Measurements from ENCODE around the gene USB1.

Gene USB1

DNA sequence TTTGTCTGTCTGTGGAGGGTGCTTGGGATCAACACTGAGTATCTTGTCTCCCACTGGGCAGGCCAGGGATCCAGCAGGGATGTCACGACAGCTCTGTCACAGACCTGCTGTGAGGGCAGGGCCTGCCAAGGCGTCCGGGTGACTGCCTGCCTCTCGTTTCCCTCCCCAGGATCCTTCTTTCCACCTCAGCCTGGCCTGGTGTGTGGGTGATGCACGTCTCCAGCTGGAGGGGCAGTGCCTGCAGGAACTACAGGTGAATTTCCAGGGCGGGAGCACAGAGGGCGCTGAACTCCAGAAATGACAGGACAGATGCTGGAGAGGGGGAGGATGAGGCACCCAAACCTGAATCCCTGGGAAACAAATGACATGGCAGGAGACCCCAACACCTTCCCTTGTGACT is 17.6 kb downstream of the USB1 start:
- no peak for DNase-seq (ENCODE audit: low read depth, low spot score)

DNA sequence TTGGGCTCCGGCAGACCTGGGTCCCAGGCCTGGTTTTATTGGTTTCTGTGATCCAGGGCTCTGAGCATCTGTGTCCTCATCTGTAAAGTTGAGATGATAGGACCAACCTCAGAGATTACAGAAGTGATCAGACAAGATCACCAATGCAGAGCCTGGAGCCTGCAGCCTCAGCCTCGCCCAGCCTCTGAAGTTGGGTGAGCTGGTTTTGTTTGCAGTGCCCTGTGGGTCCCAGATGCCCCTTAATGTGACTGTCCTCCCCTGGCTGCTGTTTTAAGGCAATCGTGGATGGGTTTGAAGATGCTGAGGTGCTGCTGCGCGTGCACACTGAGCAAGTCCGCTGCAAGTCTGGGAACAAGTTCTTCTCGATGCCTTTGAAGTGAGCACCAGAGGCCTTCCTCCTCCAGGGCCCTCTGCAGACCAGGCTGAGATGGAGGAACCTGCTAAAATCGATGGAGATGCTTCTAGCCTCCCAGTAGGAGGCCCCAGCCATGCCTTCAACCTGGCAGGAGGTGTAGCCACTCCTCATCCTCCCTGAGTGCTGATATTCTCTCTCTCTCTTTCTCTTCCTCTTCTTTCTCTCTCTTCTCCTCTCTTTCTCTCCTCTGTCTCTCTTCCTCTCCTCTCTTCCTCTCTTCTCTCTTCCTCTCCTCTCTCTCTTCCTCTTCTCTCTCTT is 18.8 kb downstream of the USB1 start:
- DNase-seq (ENCODE audit: low read depth, low spot score): no peak

DNA sequence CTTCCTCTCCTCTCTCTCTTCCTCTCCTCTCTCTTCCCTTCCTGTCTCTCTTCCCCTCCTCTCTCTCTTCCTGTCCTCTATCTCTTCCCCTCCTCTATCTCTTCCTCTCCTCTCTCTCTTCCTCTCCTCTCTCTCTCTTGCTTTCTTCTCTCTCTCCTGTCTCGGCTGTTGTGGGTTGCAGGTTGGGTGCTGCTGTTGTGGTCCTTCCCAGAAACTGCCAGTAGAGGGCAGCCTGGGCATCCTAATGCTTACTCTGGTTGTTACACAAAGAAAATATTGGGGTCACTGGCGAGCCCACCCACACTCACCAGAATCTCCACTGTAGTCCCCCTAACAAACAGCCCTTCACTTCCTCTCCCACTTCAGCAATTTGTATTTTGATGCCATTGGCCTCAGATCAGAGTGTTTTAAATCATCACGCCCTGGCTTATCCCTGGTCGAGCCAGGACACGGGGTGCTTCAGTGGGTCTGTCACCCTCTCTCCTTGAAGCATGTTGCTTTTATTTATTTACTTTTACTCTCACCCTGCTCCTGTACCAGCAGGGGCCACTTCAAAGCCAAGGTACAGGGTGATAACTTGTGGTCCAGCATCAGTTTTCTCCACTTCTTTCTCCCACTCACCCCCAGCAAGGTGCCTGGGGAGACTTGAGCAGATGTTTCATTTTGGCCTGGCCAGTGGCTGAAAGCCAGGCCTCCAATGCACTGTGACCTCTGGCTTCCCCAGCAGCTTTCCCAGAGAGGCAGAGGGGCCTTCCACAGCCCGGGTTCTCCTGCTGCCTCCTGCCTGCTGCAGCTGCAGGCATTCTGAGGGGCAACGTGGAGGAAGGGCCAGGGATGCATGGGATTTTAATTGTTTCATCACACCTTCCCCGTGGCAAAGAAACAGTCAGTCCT is 19.7 kb downstream of the USB1 start:
- DNase-seq (ENCODE audit: low read depth, low spot score): peak; percentile 41

DNA sequence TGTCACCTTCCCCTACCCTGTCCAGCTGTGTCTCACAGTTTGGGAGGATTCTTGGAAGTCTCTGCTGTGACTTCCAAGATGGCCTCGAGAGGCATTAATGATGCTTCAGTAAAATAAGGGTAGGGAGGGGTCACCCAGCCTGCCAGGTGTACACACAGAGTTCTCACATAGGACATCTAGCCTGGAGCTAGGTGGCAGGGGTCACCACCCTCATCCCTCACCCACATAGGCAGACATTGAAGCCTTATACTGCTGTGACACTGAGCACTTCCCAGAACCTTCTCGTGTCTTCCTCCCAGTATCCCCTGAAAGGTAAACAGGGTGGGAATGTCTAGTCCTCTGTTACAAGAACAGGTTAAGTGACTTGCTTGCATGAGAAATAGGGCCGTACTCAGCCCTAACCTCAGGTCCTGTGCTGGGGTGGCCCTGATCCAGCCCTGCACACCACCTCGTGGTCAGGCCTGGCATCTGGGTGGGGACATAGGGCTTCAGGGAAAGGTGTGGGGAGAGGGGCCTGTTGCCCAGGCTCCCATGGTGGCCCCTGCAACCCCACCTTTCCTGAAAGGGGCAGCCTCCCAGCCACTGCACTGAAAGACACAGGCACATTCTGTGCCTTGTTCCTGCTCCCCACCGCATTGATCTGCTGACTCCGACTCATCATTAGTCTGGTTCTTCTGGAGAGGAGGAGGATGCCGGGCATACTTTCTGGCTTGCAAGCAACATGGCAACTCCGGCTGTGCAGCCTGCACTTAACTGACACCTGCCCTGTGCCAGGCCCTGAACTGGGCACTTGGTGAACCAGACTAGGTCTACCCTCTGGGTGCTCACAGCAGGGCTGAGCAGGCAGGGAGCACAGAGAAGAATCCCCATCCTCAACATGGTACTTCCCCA is 20.7 kb downstream of the USB1 start:
- no peak for DNase-seq (ENCODE audit: low read depth, low spot score)

DNA sequence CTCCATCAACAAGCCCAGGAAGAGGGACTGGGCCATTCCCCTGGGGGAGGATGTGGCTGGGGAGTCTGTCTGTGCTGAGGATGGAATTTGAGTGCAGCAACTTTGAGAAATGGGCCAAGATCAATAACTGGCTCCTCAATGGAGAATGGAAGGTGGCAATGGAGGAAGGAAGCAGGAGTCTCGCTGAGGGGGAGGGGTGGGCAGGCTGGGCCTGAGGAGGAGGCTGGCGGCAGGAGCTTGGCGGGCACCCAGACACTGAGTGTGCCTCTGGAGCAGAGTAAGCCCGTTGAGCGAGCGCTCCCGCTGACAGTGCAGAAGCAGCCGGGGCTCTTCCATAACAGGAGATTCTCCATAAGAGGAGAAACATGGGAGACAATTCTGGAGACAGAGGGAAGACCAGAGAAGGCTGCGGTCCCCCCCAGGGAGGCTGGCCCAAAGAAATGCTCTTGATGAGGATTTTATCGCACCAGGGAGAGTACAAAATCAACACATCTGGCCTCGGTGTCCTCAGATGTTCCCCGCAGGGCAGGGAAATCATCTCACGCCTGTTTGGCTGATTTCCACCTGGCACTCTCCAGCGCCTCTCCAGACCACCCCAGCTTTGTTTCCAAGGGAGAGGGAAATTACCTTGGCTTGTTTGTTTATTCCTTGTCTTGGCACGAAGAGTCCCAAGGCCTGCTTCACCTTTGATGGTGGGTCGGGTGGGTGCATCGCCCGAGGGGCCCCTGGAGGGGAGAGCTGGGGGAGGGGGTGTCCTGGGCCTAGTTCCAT is 21.6 kb downstream of the USB1 start:
- DNase-seq (ENCODE audit: low read depth, low spot score): no peak

DNA sequence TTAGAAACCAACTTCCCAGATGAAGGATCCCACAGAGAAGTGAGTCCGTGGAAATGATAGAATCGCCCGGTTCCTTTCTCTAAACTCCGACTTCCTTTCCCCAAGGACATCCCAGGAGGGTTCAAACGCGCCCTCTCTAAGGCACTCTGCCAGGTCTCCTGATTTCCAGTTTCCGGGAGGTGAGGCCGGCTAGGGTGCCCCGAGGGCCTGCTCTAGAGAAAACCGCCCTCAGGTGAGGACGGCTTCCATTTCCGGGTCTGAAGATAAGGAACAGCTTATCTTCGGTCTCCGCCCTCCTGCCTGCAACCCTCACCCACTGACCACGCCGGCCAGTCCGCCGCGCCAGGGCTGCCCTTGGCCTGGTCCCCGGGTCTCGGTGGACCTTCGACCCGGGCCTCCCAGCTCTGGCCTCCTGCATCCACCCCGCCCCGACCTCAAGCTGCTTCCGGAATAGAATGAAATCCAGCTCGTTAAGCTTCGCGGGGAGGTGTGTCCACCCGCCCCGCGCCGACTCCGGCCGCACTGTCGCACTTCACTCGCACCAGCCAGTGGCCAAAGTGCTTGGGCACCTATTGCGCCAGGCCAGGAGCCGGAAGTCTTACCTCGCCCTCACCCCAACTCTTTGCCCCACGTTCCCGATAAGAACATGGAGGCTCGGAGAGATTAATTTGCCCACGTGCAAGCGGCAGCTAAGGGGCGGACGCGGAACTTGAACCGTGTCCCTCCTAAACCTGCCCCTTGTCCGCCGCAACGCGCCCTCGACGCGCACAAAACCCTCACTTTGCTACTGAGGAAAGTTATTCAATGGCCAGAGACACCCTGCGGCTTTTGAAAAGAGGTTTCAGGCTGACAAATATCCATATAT is 23.5 kb downstream of the USB1 start:
- no peak for DNase-seq (ENCODE audit: low read depth, low spot score)

DNA sequence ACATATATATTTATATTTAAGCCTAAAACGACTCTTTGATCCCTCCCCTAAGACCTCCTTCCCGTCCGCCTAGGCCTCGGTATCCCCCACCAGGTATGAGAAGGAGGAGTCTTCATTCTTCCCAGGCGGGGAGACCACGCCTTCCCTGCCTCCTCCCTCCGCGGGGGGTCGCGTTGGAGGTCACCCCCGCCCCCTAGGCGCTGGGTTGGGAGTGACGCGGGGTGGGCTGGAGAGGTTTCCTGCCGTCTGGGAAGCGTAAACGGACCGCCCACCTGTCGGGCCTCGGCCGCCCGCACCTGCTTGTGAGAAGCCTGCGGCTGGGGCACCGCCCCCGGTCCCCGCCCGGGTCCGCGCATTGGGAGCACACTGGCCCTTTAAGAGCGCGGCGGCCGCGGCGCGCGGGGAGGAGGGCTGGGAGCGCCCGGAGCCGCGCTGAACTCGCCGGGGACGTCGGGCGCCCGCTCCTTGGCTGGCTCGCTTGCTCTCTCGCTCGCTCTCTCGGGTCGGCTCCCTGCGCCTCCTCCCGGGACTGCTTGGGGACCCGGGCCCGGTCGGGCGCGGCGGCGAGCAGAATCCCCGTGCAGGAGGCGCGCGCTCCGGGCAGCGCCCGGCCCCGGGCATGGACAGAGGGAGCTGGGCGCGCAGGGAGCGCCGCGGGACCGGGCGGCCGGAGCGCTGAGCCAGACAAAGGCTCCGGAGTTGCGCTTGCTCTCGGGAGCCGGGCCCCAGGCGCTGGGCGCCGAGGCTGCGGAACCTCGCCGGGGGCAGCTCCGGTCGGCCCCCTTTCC is 24.3 kb downstream of the USB1 start, which contains the start of gene MMP15:
TSS of gene MMP15 (plus strand) at position 404 of the 788 bp plus-strand sequence. CDS start 597 bp downstream, outside the sequence.
- DNase-seq (ENCODE audit: low read depth, low spot score): no peak

DNA sequence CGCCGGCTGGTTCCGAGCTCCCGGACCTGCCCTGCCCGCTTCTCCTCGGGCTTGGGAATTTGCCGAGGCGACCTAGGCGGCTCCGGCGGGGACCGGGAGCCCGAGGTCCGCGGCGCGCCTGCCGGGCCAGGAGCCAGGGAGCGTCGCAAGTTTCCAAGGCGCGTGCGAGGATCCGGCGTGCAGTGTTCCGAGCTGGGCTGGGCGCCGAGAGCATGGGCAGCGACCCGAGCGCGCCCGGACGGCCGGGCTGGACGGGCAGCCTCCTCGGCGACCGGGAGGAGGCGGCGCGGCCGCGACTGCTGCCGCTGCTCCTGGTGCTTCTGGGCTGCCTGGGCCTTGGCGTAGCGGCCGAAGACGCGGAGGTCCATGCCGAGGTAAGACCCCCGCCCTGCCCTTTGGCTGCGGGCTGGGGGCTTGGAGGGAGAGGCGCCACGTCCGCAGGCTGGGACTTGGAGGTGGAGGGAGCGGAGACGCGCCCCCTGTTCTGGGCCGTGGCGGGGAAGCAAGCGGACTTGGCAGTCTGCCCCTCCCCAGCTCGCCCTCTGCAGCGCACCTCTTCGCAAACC is 25.0 kb downstream of the USB1 start:
- no peak for DNase-seq (ENCODE audit: low read depth, low spot score)

DNA sequence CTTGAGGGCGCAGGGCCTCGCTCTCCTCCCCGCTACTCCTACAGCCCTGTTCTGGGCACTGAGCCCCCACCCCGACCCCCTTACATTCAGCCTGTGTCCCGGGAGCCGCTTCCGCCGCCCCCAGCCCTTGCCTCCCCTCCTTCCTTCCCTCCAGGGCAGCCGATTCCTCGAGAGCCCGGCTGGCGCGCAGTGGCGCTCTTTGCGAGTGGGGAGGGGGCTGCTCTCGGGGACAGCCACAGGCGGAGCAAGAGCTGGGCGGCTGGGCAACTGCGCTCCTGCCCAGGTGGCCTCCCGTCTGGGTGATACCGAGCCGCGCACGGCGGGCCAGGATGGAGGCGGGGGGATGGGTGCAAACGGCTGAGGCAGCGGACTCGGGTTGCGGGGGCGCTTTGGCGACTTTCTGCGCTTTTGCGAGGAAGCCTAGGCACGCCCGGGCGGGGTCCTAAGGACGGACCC is 25.5 kb downstream of the USB1 start:
- DNase-seq (ENCODE audit: low read depth, low spot score): no peak

DNA sequence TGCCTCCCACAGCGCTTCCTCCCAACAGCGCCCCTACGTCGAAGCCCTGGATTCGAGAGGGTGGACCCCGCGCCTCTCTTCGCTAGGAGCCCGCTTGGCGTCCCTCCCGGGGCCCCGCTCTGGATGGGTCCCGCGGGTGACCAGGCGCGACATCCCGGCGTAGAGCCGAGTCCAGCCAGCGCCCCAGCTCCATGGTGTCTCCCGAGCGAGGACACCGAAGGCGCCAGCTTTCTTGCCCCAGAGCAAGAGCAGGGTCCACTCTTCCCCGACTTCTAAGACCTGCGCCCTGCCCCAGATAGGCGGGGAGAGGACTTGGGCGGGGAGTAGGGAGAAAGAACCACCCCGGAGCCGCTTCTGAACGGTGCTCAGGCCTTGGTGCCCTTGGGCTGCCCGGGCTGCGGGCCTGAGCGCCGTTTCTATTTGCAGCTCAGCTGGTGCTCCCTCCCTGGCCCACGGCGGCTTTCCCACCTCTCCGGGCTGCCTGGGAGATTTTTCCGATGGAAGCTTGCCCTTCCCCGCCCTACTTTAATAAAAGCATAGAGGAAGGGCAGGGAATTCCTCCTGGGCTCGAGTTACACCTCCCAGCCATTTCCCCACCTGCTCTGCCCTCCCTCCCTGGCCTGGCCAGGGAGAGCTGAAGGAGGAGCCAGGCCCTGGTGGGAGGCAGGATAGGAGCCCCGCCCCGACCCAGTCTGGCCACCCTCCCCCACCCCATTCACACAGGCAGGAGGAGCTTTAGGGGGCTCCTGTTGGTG is 26.1 kb downstream of the USB1 start:
- DNase-seq (ENCODE audit: low read depth, low spot score): no peak

DNA sequence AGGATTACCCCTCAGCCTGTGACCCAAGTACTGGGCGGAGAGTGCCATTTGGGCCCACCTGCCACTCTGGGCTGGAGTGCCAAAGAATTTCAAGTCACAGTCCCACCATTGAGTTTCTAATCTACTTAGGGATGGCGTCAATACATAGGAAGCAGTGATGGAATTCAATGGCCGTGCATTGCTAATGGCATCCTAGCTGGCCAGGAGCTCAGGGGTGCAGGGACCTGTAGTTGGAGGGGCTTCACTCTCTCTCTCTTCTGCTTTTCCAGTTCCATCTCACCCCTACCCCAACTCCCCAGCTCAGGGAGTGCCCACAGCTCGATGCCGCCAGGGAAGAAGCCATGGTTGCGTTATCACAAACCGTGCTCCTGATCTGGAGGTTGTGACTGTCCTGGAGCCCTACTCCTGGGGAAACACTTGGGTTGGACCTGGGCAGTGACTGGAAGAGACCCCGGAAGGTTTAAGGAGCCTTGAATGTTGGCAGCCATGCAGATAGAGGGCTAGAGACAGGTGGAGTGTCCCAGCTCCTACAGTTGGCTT is 26.8 kb downstream of the USB1 start:
- no peak for DNase-seq (ENCODE audit: low read depth, low spot score)

DNA sequence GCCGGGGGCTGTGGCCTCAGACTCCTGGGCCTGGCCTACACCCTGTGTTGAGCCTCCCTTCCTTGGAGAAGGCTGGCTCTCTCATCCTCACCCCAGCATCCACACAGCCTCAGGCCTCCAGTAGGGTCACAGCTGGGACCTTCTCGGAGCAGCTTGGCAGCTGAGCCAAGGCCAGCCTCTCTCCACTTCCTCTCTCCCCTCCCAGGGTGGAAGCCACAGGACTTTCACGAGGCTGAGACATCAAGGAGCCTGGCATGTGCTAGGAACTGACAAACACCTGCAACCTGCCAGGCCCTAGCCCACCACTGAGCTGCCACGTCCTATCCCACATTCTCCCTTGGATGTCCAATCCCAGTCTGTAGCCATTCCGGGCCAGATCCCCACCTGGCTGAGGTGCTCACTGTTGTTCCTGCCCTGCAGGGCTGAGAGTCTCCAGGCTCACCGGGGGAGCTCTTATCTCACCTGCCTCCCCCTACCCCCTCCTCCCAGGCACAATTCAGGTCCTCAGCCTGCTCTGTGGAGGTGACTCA is 27.4 kb downstream of the USB1 start:
- DNase-seq (ENCODE audit: low read depth, low spot score): no peak

DNA sequence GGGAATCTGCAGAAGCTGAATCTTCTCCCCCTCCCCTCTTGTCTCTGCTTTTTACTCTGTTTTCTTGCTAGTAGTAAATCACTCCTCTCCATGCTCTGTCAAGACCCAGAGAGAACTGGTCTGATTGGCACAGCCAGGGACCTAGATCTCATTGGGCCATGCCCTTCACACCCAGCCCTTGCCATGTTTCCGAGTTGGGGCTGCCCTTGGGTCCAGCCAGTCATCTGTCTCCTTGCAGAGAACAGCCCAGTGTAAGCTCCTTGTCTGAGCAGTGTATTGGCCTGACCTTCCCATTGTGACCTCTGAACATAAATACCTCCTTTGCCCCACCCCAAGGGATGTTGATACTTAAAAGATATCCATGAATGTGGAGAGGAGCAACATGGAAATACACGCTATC is 28.2 kb downstream of the USB1 start:
- no peak for DNase-seq (ENCODE audit: low read depth, low spot score)

DNA sequence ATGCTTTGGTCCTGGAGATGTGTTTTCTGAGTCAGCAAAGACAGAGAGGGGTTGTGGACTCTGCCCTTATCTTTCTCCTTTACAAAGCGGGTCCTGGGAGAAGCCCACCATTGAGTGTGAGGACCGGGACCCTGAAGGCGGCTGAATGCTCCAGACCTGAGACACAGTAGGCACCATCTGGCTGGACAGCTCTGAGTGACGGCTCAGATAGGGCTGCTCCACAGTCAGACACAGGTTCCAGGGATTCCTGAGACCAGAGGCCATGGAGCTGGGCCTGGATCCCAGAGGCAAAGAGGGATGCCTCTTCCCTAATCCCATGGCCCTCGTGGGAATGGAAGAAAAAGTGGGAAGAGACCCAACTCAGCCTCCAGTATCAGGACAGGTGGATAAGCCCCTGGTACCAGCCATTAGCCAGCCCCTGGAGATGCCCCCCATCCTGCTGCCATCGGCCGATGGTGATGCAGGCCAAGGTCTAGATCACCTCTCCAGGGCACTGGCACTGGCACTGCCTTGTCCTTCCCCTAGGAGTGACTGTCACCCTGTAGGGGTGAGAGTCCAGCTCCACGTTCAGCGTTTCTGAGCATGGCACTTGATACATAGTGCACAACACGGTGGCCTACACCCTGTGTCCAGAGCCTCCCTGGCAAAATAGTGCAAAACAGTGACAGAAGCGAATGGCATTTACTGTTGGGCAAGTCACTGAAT is 29.1 kb downstream of the USB1 start:
- DNase-seq (ENCODE audit: low read depth, low spot score): no peak

DNA sequence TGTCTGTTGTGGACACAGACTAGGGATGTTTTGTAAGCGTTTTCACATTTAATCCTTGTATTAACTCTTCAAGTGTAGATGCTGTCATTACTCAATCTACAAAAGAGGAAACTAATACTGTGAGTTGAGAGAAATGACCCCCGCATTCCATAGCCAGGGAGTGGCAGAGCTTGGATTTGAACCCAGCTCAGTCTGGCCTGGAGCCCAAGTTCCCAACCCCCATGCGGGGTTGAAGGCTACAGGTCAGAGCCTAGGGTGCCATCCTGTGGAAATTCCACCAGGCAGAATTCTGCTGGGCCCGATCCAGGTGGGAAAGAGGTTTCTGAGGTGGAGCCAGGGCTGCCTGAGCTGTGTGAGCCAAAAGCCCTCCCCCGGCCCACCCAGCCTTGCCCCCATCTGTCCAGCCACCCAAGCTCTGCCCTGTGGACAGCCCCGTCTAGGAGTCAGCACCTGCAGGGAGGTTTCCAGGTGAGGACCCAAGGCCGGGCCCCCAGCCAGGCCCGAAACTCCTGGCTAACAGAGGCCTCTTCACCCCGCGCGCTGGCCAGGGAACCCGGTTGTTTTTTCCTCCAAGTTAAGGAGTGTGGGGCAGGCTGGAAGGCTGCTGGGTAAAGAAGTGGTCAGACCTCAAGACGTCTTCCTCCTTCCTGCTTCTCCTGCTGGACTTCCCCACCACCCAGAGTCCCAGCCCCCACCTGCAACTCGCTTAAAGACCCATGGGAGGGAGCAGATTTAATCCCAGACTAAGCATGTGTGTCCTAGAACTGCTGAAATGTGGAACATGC is 30.0 kb downstream of the USB1 start:
- no peak for DNase-seq (ENCODE audit: low read depth, low spot score)

DNA sequence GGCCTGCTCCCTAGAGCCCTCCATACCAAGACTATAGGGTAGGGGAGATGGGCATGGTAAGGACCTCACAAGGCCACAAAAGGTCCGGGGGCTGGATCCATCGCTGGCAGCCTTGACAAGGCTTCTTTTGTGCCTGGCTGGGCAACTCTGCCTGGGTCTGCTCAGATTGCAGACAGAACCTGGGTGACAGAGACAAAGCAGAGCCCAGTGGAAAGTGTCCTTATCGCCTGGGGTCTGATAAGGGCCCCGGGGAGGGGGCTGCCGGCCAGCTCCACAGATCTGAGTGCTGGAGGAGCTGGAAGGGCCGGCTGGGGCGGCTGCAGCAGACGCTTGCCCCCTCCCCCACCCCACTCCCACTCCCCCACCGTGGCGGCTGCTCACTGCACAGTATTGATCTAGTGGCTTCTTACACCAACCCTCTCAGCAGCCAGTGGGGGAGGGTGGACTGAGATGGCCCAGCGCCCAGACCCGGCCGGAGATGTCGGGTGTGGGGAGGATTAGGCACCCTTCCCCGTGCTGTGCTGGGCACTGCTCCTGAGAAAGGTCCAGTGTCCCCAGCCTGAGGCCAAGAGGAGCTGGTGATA is 31.6 kb downstream of the USB1 start:
- DNase-seq (ENCODE audit: low read depth, low spot score): no peak
